Measurements from ENCODE around the gene PI4KA. TPM values are rescaled to one million over a fixed set of nuclear protein-coding genes. Genes with fewer than 3 reads are reported as not detected.

PI4KA gene
- polyA plus RNA-seq, 1 donor from 2014 or later, result 42.2 TPM

GRCh38 chr22:20904008-20904979 is 45.7 kb upstream of the PI4KA start:
- Histone ChIP-seq H3K9me2 (ENCODE audit: insufficient read depth, low read length) (no peaks in the 10 kb centered on the region), H3K27ac (ENCODE audit: low read length) (no peak overlapping the region), H3K9me3 (ENCODE audit: low read length) (no peaks in the 10 kb centered on the region), H3K27me3 (ENCODE audit: insufficient read depth, low read depth, low read length) (no peaks in the 10 kb centered on the region), H2AFZ (ENCODE audit: low read depth, low read length) (no peak overlapping the region), H3K9ac (ENCODE audit: low read length) (no peak overlapping the region), H3K36me3 (ENCODE audit: insufficient read depth, low read length) (no peaks in the 10 kb centered on the region), H3K79me2 (replicated peaks; ENCODE audit: insufficient read depth, low read length) (no peaks in the 10 kb centered on the region), H3K4me3 (ENCODE audit: low read length) (no peak overlapping the region), H3K4me2 (ENCODE audit: low read length) (no peak overlapping the region), H4K20me1 (ENCODE audit: insufficient read depth) (no peaks in the 10 kb centered on the region), H3F3A (ENCODE audit: insufficient read depth, low read length, poor library complexity, severe bottlenecking) (no peaks in the 10 kb centered on the region)
- no peak for TF ChIP-seq EP300 (conservative IDR thresholded peaks at IDR 0.05; ENCODE audit: poor library complexity, severe bottlenecking)
- TF ChIP-seq REST (IDR thresholded peaks at IDR 0.05; ENCODE audit: borderline replicate concordance), result no peak
- TF ChIP-seq MXI1 (conservative IDR thresholded peaks at IDR 0.05; ENCODE audit: poor library complexity, severe bottlenecking), result no peak
- no peak for TF ChIP-seq SMC3 (conservative IDR thresholded peaks at IDR 0.05; ENCODE audit: poor library complexity)
- TF ChIP-seq RAD21 (conservative IDR thresholded peaks at IDR 0.05), result no peak
- TF ChIP-seq TAF1 (IDR thresholded peaks at IDR 0.05; ENCODE audit: low read depth), result no peak
- TF ChIP-seq EZH2 (IDR thresholded peaks at IDR 0.05; ENCODE audit: borderline replicate concordance, insufficient read depth, low read length, poor library complexity, severe bottlenecking), result no peak
- TF ChIP-seq POLR2AphosphoS5 (IDR thresholded peaks at IDR 0.05), result no peak
- TF ChIP-seq CTCF (IDR thresholded peaks at IDR 0.05; ENCODE audit: poor library complexity, severe bottlenecking), result no peak

GRCh38 chr22:20903093-20903492 is 44.5 kb upstream of the PI4KA start:
- Histone ChIP-seq H3K27ac (ENCODE audit: low read length) (no peak overlapping the region), H3K4me3 (ENCODE audit: low read length) (no peak overlapping the region), H3K9me2 (ENCODE audit: insufficient read depth, low read length) (no peaks in the 10 kb centered on the region), H3K36me3 (ENCODE audit: insufficient read depth, low read length) (no peaks in the 10 kb centered on the region), H4K20me1 (ENCODE audit: insufficient read depth) (no peaks in the 10 kb centered on the region), H3K4me2 (ENCODE audit: low read length) (no peak overlapping the region), H2AFZ (ENCODE audit: low read depth, low read length) (no peak overlapping the region), H3K9me3 (ENCODE audit: low read length) (no peaks in the 10 kb centered on the region), H3K27me3 (ENCODE audit: insufficient read depth, low read depth, low read length) (no peaks in the 10 kb centered on the region), H3F3A (ENCODE audit: insufficient read depth, low read length, poor library complexity, severe bottlenecking) (no peaks in the 10 kb centered on the region), H3K9ac (ENCODE audit: low read length) (no peak overlapping the region), H3K79me2 (replicated peaks; ENCODE audit: insufficient read depth, low read length) (no peaks in the 10 kb centered on the region)
- TF ChIP-seq EP300 (conservative IDR thresholded peaks at IDR 0.05; ENCODE audit: poor library complexity, severe bottlenecking), result no peak
- TF ChIP-seq TAF1 (IDR thresholded peaks at IDR 0.05; ENCODE audit: low read depth), result no peak
- no peak for TF ChIP-seq MXI1 (conservative IDR thresholded peaks at IDR 0.05; ENCODE audit: poor library complexity, severe bottlenecking)
- no peak for TF ChIP-seq EZH2 (IDR thresholded peaks at IDR 0.05; ENCODE audit: borderline replicate concordance, insufficient read depth, low read length, poor library complexity, severe bottlenecking)
- no peak for TF ChIP-seq SMC3 (conservative IDR thresholded peaks at IDR 0.05; ENCODE audit: poor library complexity)
- TF ChIP-seq POLR2AphosphoS5 (IDR thresholded peaks at IDR 0.05), result no peak
- no peak for TF ChIP-seq REST (IDR thresholded peaks at IDR 0.05; ENCODE audit: borderline replicate concordance)
- no peak for TF ChIP-seq RAD21 (conservative IDR thresholded peaks at IDR 0.05)
- TF ChIP-seq CTCF (IDR thresholded peaks at IDR 0.05; ENCODE audit: poor library complexity, severe bottlenecking), result no peak
